ENCODE measurements around the gene STX11.

- no peak for TF ChIP-seq CTCF (IDR thresholded peaks at IDR 0.05; ENCODE audit: insufficient read depth, low read length)
- TF ChIP-seq GABPA (IDR thresholded peaks at IDR 0.05; ENCODE audit: low read depth), result no peak
- TF ChIP-seq REST (IDR thresholded peaks at IDR 0.05; ENCODE audit: insufficient replicate concordance, low read depth), result no peak
- no peak for TF ChIP-seq POLR2AphosphoS5 (IDR thresholded peaks at IDR 0.05; ENCODE audit: low read depth)
- TF ChIP-seq SPI1 (IDR thresholded peaks at IDR 0.05; ENCODE audit: borderline replicate concordance, low read depth), result no peak
Observed at GRCh38 chr6:144176043-144176442, 25.7 kb downstream of the STX11 start.

Measured in HL-60 (cell line).